Measurements from ENCODE around the gene TNS1. TPM values are rescaled to one million over a fixed set of nuclear protein-coding genes. Genes with fewer than 3 reads are reported as not detected.

Gene TNS1
- polyA plus RNA-seq, 3 donors, result 0.26 to 1.6 (median 1.5) TPM

DNA sequence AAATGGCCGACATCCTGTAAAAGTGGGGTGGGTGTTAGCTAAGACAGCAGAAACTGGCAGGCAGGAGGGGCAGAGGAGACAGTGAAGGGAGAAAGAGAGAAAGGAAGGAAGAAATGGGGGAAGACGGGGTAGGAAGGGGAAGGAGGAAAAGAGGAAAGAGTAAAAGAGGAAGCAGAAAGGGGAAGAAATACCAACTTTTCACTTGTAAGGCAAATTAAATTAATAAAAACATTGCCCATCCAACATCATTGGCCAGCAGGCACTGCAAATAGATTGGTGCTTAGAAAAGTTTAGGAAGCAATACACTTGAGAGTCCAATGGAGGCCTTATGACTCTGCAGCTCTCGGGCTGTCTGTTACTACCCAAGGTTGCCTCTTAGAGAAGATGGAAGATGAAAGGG lies 116.7 kb downstream of the TNS1 start:
- Histone ChIP-seq H3K27ac (ENCODE audit: low read depth in 1 of 2, low read length in 2 of 2) (peak overlapping the region in 1 of 2 donors; percentile 34), H3K36me3 (replicated peaks in 1 of 2; ENCODE audit: control insufficient read depth in 1 of 2, insufficient read depth in 2 of 2, low read length in 2 of 2) (peaks cover 2 to 22% of the 10 kb centered on the region in 2 donors), H3K4me2 (replicated peaks; ENCODE audit: extremely low read depth, low read length, poor library complexity, severe bottlenecking) (peak overlapping the region; percentile 7), H3K4me1 (ENCODE audit: control insufficient read depth in 1 of 2, insufficient read depth in 2 of 2, low read length in 2 of 2) (peaks cover 18 to 22% of the 10 kb centered on the region in 2 donors), H3K27me3 (ENCODE audit: control insufficient read depth in 2 of 2, insufficient read depth in 2 of 2, low read length in 2 of 2) (no peaks in the 10 kb centered on the region), H3K79me2 (ENCODE audit: insufficient read depth, low read length) (no peaks in the 10 kb centered on the region), H2AFZ (ENCODE audit: insufficient read depth, low read depth, low read length, poor library complexity, severe bottlenecking) (no peak overlapping the region), H3K9ac (ENCODE audit: insufficient read depth, low read length, poor library complexity, severe bottlenecking) (no peak overlapping the region), H4K20me1 (ENCODE audit: insufficient read depth, low read length) (no peaks in the 10 kb centered on the region), H3K4me3 (replicated peaks in 1 of 3; ENCODE audit: low read depth in 2 of 3, low read length in 3 of 3) (peak overlapping the region in 1 of 3 experiments; percentile 3), H3K9me3 (replicated peaks in 1 of 2; ENCODE audit: control insufficient read depth in 1 of 2, insufficient read depth in 1 of 2, low read length in 2 of 2) (no peaks in the 10 kb centered on the region)
- H3K27ac Mint-ChIP-seq, result peak overlapping the region in 5 of 7 donors; percentile 3 to 85 (median 76)
- H3K36me3 Mint-ChIP-seq, result peaks cover 31 to 34% of the 10 kb centered on the region in 2 donors
- intact Hi-C loops (cut with micrococcal nuclease), result loop anchor here (2.0 to 5.0 kb wide), 3 partner anchors 97 to 101 kb away; no protein-coding TSS in a partner anchor
- peaks cover 23% of the 10 kb centered on the region for H3K4me1 Mint-ChIP-seq
- DNase-seq, result peak; percentile 26 to 66 (median 54)
- WGBS (ENCODE audit: insufficient coverage), result 90% methylated on average over 2 of the region's 3 CpGs
- TF ChIP-seq, protein P1, sequence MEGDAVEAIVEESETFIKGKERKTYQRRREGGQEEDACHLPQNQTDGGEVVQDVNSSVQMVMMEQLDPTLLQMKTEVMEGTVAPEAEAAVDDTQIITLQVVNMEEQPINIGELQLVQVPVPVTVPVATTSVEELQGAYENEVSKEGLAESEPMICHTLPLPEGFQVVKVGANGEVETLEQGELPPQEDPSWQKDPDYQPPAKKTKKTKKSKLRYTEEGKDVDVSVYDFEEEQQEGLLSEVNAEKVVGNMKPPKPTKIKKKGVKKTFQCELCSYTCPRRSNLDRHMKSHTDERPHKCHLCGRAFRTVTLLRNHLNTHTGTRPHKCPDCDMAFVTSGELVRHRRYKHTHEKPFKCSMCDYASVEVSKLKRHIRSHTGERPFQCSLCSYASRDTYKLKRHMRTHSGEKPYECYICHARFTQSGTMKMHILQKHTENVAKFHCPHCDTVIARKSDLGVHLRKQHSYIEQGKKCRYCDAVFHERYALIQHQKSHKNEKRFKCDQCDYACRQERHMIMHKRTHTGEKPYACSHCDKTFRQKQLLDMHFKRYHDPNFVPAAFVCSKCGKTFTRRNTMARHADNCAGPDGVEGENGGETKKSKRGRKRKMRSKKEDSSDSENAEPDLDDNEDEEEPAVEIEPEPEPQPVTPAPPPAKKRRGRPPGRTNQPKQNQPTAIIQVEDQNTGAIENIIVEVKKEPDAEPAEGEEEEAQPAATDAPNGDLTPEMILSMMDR (IDR thresholded peaks at IDR 0.05), result no peak
- H3K27me3 Mint-ChIP-seq (ENCODE audit: low read depth in 3 of 3), result peaks cover 1 to 7% (median 2%) of the 10 kb centered on the region in 3 donors
- no peak overlapping the region for H3K4me3 Mint-ChIP-seq
- H3K9me3 Mint-ChIP-seq, result no peaks in the 10 kb centered on the region

DNA sequence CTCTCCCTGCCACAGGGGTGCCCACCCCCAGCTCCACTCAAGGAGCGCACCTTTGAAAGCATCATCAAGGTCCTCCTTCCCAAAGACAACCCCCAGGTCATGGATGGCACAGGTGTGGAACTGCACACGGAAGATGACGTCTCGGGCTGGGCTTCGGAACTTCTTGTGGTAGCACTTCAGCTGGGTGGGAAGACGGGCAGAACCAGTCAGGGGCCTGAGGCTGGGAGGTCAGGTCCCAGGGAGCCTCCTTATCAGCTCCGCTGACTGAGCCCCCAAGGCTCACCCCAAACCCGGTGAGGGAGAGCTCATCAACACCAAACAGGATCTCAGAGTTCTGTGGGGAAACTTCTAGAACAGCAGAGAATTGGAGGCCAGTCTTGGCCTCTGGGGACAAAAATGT lies 117.8 kb downstream of the TNS1 start:
- H3K27ac Mint-ChIP-seq, result no peak overlapping the region
- H3K4me1 Mint-ChIP-seq, result peaks cover 24% of the 10 kb centered on the region
- H3K4me3 ChIP-seq (replicated peaks in 1 of 3; ENCODE audit: low read depth in 2 of 3, low read length in 3 of 3), result no peak overlapping the region
- H2AFZ ChIP-seq (ENCODE audit: insufficient read depth, low read depth, low read length, poor library complexity, severe bottlenecking), result no peak overlapping the region
- DNase-seq, result no peak
- H3K9ac ChIP-seq (ENCODE audit: insufficient read depth, low read length, poor library complexity, severe bottlenecking), result no peak overlapping the region
- peaks cover 18 to 22% of the 10 kb centered on the region in 2 donors for H3K4me1 ChIP-seq (ENCODE audit: control insufficient read depth in 1 of 2, insufficient read depth in 2 of 2, low read length in 2 of 2)
- H3K4me3 Mint-ChIP-seq, result no peak overlapping the region
- H3K27ac ChIP-seq (ENCODE audit: low read depth in 1 of 2, low read length in 2 of 2), result no peak overlapping the region
- no peaks in the 10 kb centered on the region for H3K9me3 Mint-ChIP-seq
- no peak overlapping the region for H3K4me2 ChIP-seq (replicated peaks; ENCODE audit: extremely low read depth, low read length, poor library complexity, severe bottlenecking)
- peaks cover 1 to 9% (median 2%) of the 10 kb centered on the region in 3 donors for H3K27me3 Mint-ChIP-seq (ENCODE audit: low read depth in 3 of 3)
- no peaks in the 10 kb centered on the region for H4K20me1 ChIP-seq (ENCODE audit: insufficient read depth, low read length)
- no peaks in the 10 kb centered on the region for H3K79me2 ChIP-seq (ENCODE audit: insufficient read depth, low read length)
- WGBS (ENCODE audit: insufficient coverage), result 97% methylated on average over 7 of the region's 8 CpGs
- TF ChIP-seq, protein P1 (IDR thresholded peaks at IDR 0.05), result no peak
- H3K36me3 ChIP-seq (replicated peaks in 1 of 2; ENCODE audit: control insufficient read depth in 1 of 2, insufficient read depth in 2 of 2, low read length in 2 of 2), result peaks cover 0 to 22% of the 10 kb centered on the region in 2 donors
- intact Hi-C loops (cut with micrococcal nuclease), result loop anchor here (5.0 kb wide), 2 partner anchors 98 to 102 kb away; no protein-coding TSS in a partner anchor
- no peaks in the 10 kb centered on the region for H3K9me3 ChIP-seq (replicated peaks in 1 of 2; ENCODE audit: control insufficient read depth in 1 of 2, insufficient read depth in 1 of 2, low read length in 2 of 2)
- peaks cover 30 to 35% of the 10 kb centered on the region in 2 donors for H3K36me3 Mint-ChIP-seq
- no peaks in the 10 kb centered on the region for H3K27me3 ChIP-seq (ENCODE audit: control insufficient read depth in 2 of 2, insufficient read depth in 2 of 2, low read length in 2 of 2)

Data from CD14-positive monocyte (primary cell).